ENCODE results near the gene CGAS. TPM values are rescaled to one million over a fixed set of nuclear protein-coding genes. Genes with fewer than 3 reads are reported as not detected.

Gene CGAS
- total RNA-seq, 1 donor from 2014 or later: 1.7 TPM

DNA sequence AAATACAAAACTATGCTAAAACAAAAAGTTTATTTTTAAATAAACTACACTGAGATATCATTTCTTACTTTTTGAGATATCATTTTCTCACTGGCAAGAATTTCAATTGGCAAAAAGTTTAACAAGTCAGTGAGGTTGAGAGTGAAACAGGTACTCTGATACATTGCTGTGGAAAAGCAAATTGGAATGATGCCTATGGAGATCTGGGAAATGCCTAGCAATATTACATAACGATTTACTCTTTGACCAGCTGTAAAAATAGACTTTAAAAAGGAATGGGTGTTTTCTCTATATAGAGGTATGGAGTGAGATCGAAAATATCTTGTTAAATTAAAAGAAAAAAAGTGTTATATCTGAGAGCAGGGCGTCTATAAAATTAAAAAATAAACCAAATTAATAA is 16.9 kb downstream of the CGAS start:
- no peak overlapping the region for H3K27ac Mint-ChIP-seq (ENCODE audit: unreplicated experiment)
- TF ChIP-seq, protein P1, sequence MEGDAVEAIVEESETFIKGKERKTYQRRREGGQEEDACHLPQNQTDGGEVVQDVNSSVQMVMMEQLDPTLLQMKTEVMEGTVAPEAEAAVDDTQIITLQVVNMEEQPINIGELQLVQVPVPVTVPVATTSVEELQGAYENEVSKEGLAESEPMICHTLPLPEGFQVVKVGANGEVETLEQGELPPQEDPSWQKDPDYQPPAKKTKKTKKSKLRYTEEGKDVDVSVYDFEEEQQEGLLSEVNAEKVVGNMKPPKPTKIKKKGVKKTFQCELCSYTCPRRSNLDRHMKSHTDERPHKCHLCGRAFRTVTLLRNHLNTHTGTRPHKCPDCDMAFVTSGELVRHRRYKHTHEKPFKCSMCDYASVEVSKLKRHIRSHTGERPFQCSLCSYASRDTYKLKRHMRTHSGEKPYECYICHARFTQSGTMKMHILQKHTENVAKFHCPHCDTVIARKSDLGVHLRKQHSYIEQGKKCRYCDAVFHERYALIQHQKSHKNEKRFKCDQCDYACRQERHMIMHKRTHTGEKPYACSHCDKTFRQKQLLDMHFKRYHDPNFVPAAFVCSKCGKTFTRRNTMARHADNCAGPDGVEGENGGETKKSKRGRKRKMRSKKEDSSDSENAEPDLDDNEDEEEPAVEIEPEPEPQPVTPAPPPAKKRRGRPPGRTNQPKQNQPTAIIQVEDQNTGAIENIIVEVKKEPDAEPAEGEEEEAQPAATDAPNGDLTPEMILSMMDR (IDR thresholded peaks at IDR 0.05): no peak
- DNase-seq (ENCODE audit: low spot score): no peak
- no peak overlapping the region for H3K4me3 Mint-ChIP-seq (ENCODE audit: unreplicated experiment)
- no peaks in the 10 kb centered on the region for H3K27me3 Mint-ChIP-seq (ENCODE audit: low read depth)
- H3K9me3 Mint-ChIP-seq (ENCODE audit: low read depth): no peaks in the 10 kb centered on the region
- no peaks in the 10 kb centered on the region for H3K4me1 Mint-ChIP-seq (ENCODE audit: low read depth)
- H3K36me3 Mint-ChIP-seq (ENCODE audit: low read depth): peaks cover 1% of the 10 kb centered on the region

DNA sequence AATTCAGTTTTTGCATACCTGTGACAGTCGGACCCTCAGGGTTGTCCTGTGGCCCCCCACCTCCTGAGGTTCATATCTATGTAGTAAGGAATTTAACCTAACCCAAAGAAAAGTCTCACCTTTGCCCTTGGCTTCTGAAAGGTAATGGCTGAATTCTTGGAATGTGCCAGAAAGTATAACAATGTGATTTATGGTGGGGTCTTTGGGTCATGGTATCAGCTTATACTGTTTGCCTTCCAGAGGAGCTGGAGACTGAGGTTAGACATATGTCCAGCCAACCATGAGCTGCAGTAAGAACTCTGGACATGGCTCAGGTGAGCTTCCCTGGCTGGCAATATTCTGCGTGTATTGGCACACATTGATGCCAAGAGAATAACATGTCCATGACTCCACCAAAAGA is 30.6 kb downstream of the CGAS start:
- Mint-ChIP-seq H3K4me1 (ENCODE audit: low read depth) (peaks cover 7% of the 10 kb centered on the region), H3K4me3 (ENCODE audit: unreplicated experiment) (no peak overlapping the region), H3K27ac (ENCODE audit: unreplicated experiment) (no peak overlapping the region), H3K36me3 (ENCODE audit: low read depth) (no peaks in the 10 kb centered on the region), H3K9me3 (ENCODE audit: low read depth) (no peaks in the 10 kb centered on the region), H3K27me3 (ENCODE audit: low read depth) (no peaks in the 10 kb centered on the region)
- DNase-seq (ENCODE audit: low spot score): no peak
- TF ChIP-seq, protein P1 (IDR thresholded peaks at IDR 0.05): no peak

DNA sequence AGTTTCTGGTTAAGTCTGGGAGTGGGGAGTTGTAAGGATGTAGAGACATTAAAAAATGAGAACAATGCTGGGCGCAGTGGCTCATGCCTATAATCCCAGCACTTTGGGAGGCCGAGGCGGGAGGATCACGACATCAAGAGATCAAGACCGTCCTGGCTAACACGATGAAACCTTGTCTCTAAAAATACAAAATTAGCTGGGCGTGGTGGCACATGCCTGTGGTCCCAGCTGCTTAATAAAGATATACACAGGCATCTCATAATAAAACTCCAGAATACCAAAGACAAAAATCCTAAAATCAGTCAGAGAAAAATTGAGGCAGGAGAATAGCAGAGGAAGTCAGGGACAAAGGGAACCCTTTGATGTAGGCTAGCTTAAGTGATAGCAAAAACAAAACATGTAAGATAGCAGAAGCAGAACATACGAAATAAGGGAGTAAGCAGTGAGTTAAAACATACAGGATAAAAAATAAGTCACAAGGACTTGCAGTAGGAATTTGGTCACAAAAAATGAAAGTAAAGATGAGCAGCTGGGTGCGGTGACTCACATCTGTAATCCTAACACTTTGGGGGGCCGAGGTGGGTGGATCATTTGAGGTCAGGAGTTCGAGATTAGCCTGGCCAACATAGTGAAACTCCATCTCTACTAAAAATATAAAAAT is 33.9 kb downstream of the CGAS start:
- no peak for DNase-seq (ENCODE audit: low spot score)
- H3K27ac Mint-ChIP-seq (ENCODE audit: unreplicated experiment): no peak overlapping the region
- no peaks in the 10 kb centered on the region for H3K9me3 Mint-ChIP-seq (ENCODE audit: low read depth)
- H3K4me1 Mint-ChIP-seq (ENCODE audit: low read depth): peaks cover 7% of the 10 kb centered on the region
- no peak overlapping the region for H3K4me3 Mint-ChIP-seq (ENCODE audit: unreplicated experiment)
- H3K27me3 Mint-ChIP-seq (ENCODE audit: low read depth): no peaks in the 10 kb centered on the region
- H3K36me3 Mint-ChIP-seq (ENCODE audit: low read depth): no peaks in the 10 kb centered on the region
- TF ChIP-seq, protein P1 (IDR thresholded peaks at IDR 0.05): no peak

DNA sequence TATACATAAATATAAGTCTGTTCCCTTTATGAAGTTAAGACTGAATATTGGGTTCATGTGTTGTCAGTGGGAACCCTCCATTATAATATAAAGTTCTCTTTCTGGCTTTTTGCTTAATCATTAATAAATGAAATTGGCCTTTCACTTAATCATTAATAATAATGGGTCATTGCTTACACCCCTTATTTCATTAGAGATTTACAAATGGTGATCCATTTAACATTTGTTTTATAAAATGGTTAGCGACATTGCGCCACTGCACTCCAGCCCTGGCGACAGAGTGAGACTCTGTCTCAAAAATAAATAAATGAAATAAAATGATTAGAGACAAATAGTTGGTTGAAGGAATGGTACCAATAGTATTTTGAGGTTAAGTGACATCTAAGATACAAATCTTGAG is 39.0 kb downstream of the CGAS start:
- H3K27ac Mint-ChIP-seq (ENCODE audit: unreplicated experiment): no peak overlapping the region
- H3K9me3 Mint-ChIP-seq (ENCODE audit: low read depth): no peaks in the 10 kb centered on the region
- H3K4me1 Mint-ChIP-seq (ENCODE audit: low read depth): peaks cover 4% of the 10 kb centered on the region
- TF ChIP-seq, protein P1 (IDR thresholded peaks at IDR 0.05): no peak
- no peaks in the 10 kb centered on the region for H3K27me3 Mint-ChIP-seq (ENCODE audit: low read depth)
- no peak overlapping the region for H3K4me3 Mint-ChIP-seq (ENCODE audit: unreplicated experiment)
- no peak for DNase-seq (ENCODE audit: low spot score)
- no peaks in the 10 kb centered on the region for H3K36me3 Mint-ChIP-seq (ENCODE audit: low read depth)

DNA sequence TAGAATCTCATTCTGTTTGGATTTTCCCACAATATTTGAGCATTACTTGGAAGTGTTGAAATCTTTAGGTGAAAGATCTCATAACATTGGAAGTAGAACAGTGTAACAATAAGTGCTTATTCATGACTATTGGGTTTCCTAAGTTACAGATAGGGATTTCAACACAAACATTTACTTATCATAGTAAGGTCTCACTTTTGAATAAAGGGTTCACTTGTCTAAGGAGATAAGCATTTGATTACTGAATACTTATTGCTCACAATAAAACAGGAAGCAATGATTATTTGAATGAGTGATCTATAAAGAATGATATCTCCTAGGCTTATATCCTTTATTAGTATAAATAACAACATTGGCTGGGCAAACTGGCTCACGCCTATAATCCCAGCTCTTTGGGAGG is 42.7 kb downstream of the CGAS start:
- Mint-ChIP-seq H3K4me1 (ENCODE audit: low read depth) (no peaks in the 10 kb centered on the region), H3K4me3 (ENCODE audit: unreplicated experiment) (no peak overlapping the region), H3K9me3 (ENCODE audit: low read depth) (no peaks in the 10 kb centered on the region), H3K27ac (ENCODE audit: unreplicated experiment) (no peak overlapping the region), H3K36me3 (ENCODE audit: low read depth) (no peaks in the 10 kb centered on the region), H3K27me3 (ENCODE audit: low read depth) (peaks cover 1% of the 10 kb centered on the region)
- no peak for DNase-seq (ENCODE audit: low spot score)
- TF ChIP-seq, protein P1 (IDR thresholded peaks at IDR 0.05): no peak
